Activated CD8-positive, alpha-beta memory T cell treated with anti-CD3 and anti-CD28 coated beads, Interleukin-2, amount 50 U/mL, for 1 hour (primary cell): ENCODE data around the gene BMF.

Source experiments
- DNase-seq: peaks from one replicate; pipeline ENCODE4 v3.0.0-alpha.2; 2020; ENCODE audit errors: extremely low read depth

The BMF gene

GRCh38 chr15:40103864-40104271, 4.8 kb downstream of the BMF start:
- no peak for DNase-seq

DNA sequence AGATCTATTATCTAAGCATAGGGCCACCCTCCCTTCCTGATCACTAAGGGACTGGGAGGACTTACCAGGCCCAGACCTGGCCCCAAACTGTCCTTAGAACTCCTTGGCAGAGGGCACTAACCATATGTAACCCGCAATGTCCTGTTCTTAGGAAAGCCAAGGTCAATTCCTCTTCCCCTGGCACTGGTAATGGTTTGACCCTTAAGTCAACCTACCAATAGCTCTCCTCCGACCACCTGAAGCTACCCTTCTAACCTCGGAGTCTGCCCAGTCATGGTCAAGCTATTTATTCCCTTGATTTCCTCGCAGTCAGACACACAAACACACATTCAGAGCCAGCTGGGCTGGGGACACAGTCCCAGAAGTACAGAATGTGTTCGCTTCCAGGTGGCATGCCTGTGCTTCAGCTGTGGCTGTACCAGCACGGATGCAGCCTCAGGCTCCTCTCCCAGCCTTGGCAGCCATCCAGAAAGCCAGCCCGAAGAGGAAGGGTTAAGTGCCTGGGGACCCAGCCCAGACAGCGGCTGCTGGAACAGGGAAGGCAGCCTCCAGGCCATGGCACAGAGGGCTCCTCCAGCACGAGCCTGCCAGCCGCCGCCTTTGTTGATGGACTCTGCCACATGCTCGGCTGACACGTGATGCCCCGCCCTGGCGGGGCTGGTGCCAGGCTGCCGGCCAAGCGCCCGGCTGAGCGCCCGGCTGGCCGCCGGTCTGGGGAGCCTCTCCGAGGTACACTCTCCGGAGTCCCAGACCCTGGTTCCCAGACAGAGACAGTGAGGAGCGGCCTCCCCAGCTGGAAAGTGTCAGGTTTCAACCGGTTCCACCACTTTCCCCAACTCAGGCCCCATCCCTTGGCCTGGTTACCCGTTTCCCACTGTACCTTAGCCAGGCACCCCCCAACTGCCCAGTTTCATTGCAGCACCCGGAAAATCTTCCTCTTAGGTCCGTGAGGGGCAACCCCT, 5.5 kb downstream of the BMF start:
- no peak for DNase-seq

- DNase-seq: no peak
Observed at GRCh38 chr15:40100947-40101905, 7.5 kb downstream of the BMF start.

DNA sequence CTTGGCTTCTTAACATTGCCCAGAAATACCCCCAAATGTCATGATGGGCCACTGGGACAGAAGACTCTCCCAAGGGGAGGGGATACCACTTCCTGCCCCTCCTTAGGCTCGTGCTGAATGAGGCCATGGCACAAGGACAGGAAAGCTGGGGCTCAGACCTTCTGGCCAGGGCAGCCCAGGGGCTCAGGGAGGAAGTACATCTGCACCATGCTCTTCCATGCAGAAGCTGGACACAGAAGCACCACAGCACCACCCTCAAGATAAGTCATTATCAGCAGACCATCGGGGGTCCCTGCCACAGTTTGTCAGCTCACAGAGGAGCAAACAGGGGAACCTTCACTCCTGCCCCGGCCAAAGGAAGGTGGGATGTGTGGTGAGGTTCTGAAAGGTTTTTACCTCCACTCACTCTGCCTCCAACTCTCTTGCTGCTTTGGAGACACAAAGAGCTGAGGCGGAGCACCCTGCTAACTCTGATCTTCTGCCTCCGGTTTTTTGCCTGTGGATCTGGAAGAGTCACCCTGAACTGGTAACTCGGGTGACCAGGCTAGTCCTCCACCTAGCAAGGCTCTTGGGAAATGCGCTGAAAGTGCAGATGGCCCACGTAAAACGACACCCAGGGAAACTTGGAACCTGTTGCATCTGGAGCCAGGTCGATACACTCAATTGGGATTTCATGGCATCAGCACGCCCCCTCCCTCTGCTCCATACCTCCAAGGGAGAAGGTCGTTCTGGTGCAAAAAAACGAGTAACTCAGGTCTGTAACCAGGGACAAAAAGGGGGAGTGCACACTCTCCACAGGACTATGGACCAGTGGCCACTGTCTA, 8.3 kb downstream of the BMF start:
- DNase-seq: no peak

GRCh38 chr15:40098489-40099261, 10.0 kb downstream of the BMF start:
- DNase-seq: no peak

- no peak for DNase-seq
Observed at GRCh38 chr15:40097968-40098476, 10.7 kb downstream of the BMF start.

DNA sequence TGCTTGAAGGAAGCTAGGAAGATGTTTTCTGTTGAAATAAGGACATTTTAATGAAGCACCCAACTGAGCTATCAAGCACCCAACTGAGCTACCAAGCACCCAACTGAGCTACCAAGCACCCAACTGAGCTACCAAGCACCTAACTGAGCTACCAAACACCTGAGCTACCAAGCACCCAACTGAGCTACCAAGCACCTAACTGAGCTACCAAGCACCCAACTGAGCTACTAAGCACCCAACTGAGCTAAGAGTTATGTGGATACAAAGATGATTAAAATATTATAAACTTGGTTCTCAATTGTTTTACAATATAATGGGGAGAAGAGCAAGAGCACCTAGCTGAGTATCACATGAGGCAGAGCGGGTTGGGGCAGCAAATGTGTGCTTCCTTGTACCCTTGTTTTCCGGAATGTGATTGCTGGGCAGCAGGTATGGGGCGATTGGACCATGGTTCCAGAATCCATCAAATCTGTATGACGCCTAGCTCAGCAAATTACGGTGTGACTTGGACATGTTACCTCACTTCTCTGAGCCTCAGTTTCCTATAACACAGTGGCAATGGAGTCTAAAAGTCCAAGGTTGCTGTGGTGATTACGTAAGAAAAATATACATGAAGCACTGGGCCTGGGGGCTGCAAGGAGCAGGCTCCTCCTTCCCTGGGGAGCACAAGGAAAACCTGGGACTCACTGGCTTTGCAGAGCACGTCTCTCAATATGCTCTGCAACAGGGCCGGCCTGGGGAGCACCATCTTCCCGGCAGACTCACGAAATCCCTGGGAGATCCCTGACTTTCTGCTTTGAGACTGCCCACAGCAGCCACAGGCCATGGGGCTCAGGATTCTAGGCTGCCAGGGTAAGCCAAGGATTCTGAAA, 11.3 kb downstream of the BMF start:
- DNase-seq: no peak

DNA sequence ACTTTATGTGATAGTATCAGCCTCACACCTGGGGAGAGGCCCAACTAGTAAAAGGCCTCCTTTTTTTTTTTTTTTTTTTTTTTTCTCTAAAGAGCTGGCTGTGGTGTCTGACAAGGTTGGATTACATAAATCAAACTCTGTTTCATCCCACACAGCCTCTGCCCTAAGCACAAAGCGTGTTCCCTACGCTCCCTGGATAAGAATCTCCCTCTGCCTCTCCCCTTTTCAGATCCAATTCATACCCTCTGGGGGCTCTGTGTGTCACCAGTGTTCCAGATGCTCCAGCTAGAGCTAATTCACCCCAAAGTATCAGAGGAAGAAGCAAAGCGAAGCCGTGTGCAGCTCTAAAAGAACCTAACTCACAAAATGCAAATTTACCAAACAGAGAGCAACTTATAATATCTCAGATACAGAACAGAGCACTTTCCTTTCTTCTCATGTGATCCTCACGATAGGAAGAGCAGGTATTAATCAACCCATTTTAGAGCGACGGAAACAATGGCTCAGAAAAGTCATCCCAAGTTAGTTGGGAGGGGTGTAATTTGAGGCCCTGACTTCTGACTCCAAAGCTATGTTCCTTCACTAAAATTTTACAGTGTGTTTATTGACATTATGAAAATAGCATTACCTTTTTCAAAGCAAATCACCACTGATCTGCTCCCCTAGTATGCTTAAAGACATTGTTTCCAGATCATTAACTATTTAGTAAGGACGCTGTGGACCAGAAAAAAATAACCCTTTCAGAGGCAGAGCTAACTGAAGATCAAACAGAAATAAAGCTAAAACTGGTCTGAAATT, 12.4 kb downstream of the BMF start:
- DNase-seq: no peak

- no peak for DNase-seq
Observed at GRCh38 chr15:40095371-40096093, 13.1 kb downstream of the BMF start.

DNA sequence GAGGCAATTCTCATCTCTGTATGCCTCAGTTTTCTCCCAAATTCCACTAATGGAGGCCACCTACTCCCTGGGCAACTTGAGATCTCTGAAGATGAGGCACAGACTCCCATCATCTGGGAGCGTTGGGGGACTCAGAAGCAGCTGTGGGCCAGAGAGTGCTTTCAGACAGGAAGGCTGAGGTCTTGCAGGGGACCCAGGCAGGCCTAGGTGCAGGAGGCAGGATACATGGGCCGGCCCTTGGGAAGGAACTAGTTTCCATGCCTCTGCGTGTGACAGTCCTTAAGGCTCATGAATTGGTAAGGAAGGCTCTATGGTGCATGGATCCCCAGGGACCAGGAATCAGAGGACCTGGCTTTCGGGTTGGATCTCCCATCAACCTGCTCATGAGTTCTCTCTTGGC, 14.5 kb downstream of the BMF start:
- DNase-seq: no peak

- DNase-seq: no peak
Observed at GRCh38 chr15:40092979-40093869, 15.5 kb downstream of the BMF start.

DNA sequence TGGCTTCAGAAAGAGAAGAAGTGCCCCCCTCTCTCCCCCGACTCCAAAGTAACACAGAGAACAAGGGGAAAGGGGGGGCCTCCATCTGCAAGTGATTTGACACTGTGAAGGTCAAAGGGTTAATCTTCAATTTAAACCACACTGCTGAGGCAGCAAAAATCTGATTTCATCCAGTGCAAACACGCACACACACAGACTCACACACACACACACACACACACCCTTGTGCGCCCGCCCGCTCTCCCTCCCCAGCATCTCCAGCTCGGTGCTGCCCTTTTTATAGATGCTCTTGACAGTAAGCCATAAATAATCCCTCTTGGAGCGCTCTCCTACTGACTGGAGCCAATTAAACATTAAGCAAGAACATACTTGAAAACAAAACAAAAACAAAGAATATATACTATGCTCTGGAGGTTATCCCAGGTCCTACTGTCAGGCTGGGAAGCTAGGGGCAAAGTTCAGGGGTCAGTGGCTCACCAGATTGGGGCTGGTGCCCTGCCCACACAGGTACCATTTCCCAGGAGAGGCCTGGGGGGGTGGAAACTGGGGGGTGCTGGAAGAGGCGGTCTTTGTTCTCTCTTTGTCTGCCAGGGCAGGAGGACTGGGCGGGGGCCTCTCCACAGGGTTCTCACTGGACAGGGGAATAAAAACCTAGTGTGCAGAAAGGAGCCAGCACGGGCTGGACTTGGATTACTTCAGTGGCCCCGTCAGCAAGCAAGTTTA, 16.3 kb downstream of the BMF start:
- DNase-seq: no peak

DNA sequence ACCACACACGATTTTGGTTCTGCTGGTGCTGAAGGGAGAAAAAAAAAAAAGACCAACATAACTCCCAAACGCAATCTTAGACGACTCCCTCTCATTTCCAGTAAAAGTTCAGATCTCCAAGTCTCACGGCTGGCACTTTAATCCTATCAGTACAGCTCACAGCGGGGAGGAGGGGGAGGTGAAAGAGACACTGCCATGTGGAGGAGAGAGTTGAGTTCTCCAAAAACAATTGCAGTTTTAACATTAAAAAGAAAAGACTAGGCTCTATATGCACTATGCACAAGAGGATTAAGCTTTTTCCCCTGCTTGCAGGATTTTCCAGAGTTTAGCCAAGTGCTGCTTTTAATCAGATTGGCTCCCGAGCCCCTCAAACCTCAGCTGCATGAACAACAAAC, 16.8 kb downstream of the BMF start:
- DNase-seq: no peak

DNA sequence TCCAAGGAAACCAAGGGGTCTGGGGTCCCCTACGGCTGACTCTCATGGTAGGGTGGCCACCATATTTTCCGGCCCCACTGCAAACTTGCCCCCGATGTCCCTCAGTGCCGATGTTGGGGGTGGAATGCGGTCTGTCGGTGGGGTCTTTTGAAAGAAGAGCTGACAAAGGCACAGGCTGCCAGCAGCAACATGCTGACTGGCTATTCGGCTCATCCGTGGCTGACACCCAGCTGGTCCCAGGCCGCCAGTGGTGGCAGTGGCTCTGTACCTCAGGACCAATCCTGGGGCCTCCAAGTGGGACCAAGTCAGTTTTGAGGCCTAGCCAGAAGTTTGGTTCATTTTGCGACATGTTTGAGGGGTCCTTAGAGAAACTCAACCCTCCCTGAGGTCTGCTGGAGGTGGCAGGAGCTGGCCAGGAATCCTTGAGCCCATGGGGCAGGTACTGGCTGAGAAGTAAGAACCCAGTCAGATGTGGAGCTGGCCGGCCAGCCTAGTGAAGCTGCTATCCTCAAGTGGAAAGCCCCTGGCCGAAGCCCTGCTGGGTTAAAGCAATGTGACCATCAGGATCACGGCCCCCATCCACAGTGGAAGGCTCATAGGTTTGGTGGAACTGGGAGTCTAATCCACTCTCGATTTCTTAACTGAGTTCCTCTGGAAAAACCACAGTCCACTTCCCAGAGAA, 17.8 kb downstream of the BMF start:
- DNase-seq: no peak

DNA sequence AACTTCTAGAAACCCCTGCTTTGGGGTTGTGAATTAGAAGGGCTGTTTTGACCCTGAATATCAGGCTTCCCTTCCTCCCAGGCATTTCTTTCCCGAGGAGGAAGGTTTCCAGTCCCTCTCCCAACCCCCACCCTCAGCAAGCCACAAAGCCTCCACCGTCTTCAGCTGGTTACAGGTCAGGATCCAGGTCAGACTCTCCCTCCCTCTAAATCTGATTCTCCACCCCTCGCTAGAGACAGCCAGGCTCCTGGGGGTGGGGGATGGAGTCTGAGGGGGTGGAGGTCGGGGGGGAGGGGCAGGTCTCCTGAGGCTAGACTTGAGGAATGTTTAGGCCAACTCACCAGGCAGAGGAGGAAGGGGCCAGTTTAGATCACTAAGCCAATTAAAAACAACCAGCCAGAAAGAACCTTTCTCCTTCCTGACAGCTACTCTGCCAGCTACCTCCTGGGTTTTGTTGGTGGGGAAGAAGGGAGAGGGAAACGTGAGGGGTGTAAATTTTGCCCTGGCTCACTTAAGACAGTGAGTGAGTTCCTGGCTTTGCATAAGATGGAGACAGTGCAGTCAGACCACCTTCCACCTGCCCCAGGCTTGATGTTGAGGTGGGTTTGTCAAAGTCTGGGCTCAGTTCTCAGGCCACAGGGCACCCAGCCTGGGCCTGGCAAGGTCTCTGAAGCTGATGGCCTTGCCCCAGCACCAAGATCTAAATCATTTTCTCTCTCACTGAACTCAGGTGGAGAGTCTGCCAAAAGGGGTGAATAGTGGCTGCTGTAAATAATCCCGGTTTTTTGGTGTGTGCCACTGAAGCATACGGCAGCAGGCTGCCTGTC, 19.5 kb downstream of the BMF start:
- DNase-seq: no peak
